Stimulated activated CD8-positive, alpha-beta memory T cell treated with anti-CD3 and anti-CD28 coated beads, Interleukin-7, amount 100 ng/mL, for 1 hour (primary cell): ENCODE measurements around the gene GPBP1.
"Not testable (repeated sequence)": the region's sequence is repeated elsewhere in the genome, so short reads cannot be mapped to it uniquely, and the experiment has no call there.

ENCODE experiments used
- DNase-seq, 2 donors: peaks; one replicate each; pipeline ENCODE4 v3.0.0-alpha.2; 2020; ENCODE audit warnings: low read depth in 2 of 2

The GPBP1 gene

GRCh38 chr5:57176350-57176857 is 2.5 kb downstream of the GPBP1 start:
- DNase-seq, result no peak

GRCh38 chr5:57177479-57178156 is 3.8 kb downstream of the GPBP1 start:
- DNase-seq, result no peak

GRCh38 chr5:57178238-57178637 is 4.4 kb downstream of the GPBP1 start:
- not testable (repeated sequence) for DNase-seq

- no peak for DNase-seq
These were observed 5.7 kb downstream of the GPBP1 start for GRCh38 chr5:57179262-57180200.

GRCh38 chr5:57181154-57181553 is 7.3 kb downstream of the GPBP1 start:
- no peak for DNase-seq

- DNase-seq, result no peak
These were observed 10.5 kb downstream of the GPBP1 start for GRCh38 chr5:57184322-57184721.

- DNase-seq, result no peak
These were observed 11.5 kb downstream of the GPBP1 start for GRCh38 chr5:57185313-57185712.

GRCh38 chr5:57186194-57186593 is 12.3 kb downstream of the GPBP1 start:
- no peak for DNase-seq

GRCh38 chr5:57187977-57188376 is 14.1 kb downstream of the GPBP1 start:
- DNase-seq, result not testable (repeated sequence)

- no peak for DNase-seq
These were observed 15.7 kb downstream of the GPBP1 start for GRCh38 chr5:57189515-57189914.

- no peak for DNase-seq
These were observed 16.7 kb downstream of the GPBP1 start for GRCh38 chr5:57190593-57190992.

GRCh38 chr5:57191163-57191562 is 17.3 kb downstream of the GPBP1 start:
- DNase-seq, result no peak

GRCh38 chr5:57191986-57192385 is 18.1 kb downstream of the GPBP1 start:
- DNase-seq, result no peak

GRCh38 chr5:57192832-57193231 is 19.0 kb downstream of the GPBP1 start:
- not testable (repeated sequence) for DNase-seq

GRCh38 chr5:57193757-57194413 is 20.0 kb downstream of the GPBP1 start:
- no peak for DNase-seq

- DNase-seq, result no peak
These were observed 20.8 kb downstream of the GPBP1 start for GRCh38 chr5:57194653-57195052.

- no peak for DNase-seq
These were observed 21.2 kb downstream of the GPBP1 start for GRCh38 chr5:57195060-57195459.

- DNase-seq, result no peak
These were observed 26.0 kb downstream of the GPBP1 start for GRCh38 chr5:57199866-57200265.

- no peak for DNase-seq
These were observed 29.0 kb downstream of the GPBP1 start for GRCh38 chr5:57202811-57203210.

GRCh38 chr5:57207007-57207653 is 33.3 kb downstream of the GPBP1 start:
- DNase-seq, result no peak

- DNase-seq, result no peak
These were observed 33.8 kb downstream of the GPBP1 start for GRCh38 chr5:57207681-57208080.
